ENCODE data around the gene GMPR. TPM values are rescaled to one million over a fixed set of nuclear protein-coding genes. Genes with fewer than 3 reads are reported as not detected.
"Not testable (repeated sequence)": the region's sequence is repeated elsewhere in the genome, so short reads cannot be mapped to it uniquely, and the experiment has no call there.

GMPR gene
- total RNA-seq, 6 experiments from 2014 or later, result 4.7 to 9.1 (median 5.4) TPM

DNA sequence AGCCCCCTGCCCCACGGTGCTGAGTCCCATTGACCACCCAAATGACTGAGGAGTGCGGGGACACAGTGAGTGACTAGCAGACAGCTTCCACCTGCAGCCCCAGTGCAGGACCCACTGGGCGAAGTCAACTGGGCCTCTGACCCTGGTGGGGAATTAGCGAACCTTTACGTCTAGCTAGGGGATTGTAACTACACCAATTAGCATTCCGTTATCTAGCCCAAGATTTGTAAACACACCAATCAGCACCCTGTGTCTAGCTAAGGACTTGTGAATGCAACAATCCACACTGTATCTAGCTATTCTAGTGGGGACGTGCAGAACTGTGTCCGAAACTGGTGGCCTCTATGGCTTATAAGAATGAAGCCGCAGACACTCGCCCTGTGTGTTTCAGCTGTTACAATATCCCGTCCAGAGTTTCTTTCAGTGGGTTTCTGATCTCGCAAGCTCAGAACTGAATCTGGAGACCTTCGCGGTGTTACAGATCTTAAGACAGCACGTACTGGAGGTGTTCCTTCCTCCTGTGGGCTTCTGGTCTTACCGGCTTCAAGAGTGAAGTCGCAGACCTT, 21.1 kb upstream of the GMPR start:
- Mint-ChIP-seq H3K27me3 (ENCODE audit: insufficient read depth) (peaks cover 1% of the 10 kb centered on the region; the same call in 1 of the 2 replicates), H3K36me3 (ENCODE audit: low read depth) (no peaks in the 10 kb centered on the region), H3K4me1 (ENCODE audit: low read depth) (peaks cover 23% of the 10 kb centered on the region), H3K9me3 (no peaks in the 10 kb centered on the region; the same call in 1 of the 2 replicates), H3K4me3 (no peak overlapping the region), H3K27ac (no peak overlapping the region)
- TF ChIP-seq, protein P1, sequence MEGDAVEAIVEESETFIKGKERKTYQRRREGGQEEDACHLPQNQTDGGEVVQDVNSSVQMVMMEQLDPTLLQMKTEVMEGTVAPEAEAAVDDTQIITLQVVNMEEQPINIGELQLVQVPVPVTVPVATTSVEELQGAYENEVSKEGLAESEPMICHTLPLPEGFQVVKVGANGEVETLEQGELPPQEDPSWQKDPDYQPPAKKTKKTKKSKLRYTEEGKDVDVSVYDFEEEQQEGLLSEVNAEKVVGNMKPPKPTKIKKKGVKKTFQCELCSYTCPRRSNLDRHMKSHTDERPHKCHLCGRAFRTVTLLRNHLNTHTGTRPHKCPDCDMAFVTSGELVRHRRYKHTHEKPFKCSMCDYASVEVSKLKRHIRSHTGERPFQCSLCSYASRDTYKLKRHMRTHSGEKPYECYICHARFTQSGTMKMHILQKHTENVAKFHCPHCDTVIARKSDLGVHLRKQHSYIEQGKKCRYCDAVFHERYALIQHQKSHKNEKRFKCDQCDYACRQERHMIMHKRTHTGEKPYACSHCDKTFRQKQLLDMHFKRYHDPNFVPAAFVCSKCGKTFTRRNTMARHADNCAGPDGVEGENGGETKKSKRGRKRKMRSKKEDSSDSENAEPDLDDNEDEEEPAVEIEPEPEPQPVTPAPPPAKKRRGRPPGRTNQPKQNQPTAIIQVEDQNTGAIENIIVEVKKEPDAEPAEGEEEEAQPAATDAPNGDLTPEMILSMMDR (IDR thresholded peaks at IDR 0.05), result no peak
- DNase-seq, result no peak

DNA sequence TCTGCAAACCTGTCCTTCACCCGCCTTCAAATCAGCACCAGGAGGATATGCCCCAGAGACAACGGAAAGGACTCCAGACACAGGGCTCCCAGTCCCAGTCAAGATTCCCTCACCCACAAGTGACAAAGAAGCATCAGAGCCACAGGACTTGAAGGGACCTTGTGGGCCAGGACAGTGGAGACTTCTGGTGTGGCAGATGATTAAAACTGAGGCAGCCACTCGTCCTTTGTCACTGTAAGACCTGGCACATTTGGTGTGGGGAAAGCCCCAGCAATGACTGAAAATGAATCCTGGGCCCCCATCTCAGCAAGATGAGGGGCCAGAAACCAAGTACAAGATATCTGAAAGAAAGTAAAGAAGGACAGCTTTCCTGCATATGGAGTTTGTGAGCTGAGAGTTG, 15.6 kb upstream of the GMPR start:
- TF ChIP-seq, protein P1 (IDR thresholded peaks at IDR 0.05), result no peak
- peaks cover 8% of the 10 kb centered on the region for H3K27me3 Mint-ChIP-seq (ENCODE audit: insufficient read depth)
- H3K9me3 Mint-ChIP-seq, result no peaks in the 10 kb centered on the region
- no peak overlapping the region for H3K27ac Mint-ChIP-seq
- H3K36me3 Mint-ChIP-seq (ENCODE audit: low read depth), result no peaks in the 10 kb centered on the region
- H3K4me1 Mint-ChIP-seq (ENCODE audit: low read depth), result no peaks in the 10 kb centered on the region
- H3K4me3 Mint-ChIP-seq, result no peak overlapping the region
- no peak for DNase-seq

DNA sequence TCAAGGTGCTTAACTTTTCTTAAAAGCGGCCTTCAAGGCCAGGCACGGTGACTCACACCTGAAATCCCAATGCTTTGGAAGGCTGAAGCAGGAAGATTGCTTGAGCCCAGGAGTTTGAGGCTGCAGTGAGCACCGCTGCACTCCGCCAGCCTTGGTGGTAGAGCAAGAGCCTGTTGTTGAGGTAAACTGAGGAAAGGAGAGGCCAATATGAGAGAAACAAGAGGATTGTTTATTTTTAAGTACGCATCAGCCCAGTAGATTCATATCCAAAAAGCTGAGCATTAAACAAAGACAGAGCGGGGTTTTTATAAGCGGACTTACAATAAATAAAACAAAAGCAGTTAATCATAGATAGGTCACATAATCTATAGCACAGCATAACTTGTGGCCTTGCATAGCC, 15.0 kb upstream of the GMPR start:
- no peak overlapping the region for H3K4me3 Mint-ChIP-seq
- TF ChIP-seq, protein P1 (IDR thresholded peaks at IDR 0.05), result no peak
- no peak for DNase-seq
- no peak overlapping the region for H3K27ac Mint-ChIP-seq
- H3K27me3 Mint-ChIP-seq (ENCODE audit: insufficient read depth), result peaks cover 8% of the 10 kb centered on the region
- no peaks in the 10 kb centered on the region for H3K36me3 Mint-ChIP-seq (ENCODE audit: low read depth)
- H3K9me3 Mint-ChIP-seq, result no peaks in the 10 kb centered on the region
- no peaks in the 10 kb centered on the region for H3K4me1 Mint-ChIP-seq (ENCODE audit: low read depth)

DNA sequence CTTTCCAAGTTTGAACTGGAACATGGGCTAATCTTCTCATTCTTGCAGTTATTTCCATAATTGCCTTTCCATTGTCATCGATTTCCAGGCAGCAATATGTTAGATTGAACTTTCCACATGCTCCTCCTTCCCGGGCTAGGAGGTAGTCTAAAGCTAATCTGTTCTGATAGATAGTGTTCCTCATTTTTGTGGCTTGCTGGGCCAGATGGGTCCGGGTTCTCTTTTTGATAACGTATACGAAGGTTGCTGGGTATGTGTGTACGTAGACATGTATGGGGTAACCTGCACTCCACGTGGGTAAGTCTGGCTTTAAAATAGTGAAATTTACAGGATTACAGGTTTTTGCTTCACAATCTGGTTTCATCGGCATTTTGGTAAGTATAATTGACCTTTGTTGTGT, 14.0 kb upstream of the GMPR start:
- DNase-seq, result no peak
- Mint-ChIP-seq H3K9me3 (no peaks in the 10 kb centered on the region), H3K4me3 (no peak overlapping the region), H3K27me3 (ENCODE audit: insufficient read depth) (peaks cover 8% of the 10 kb centered on the region), H3K4me1 (ENCODE audit: low read depth) (no peaks in the 10 kb centered on the region), H3K36me3 (ENCODE audit: low read depth) (no peaks in the 10 kb centered on the region), H3K27ac (no peak overlapping the region)
- TF ChIP-seq, protein P1 (IDR thresholded peaks at IDR 0.05), result no peak

DNA sequence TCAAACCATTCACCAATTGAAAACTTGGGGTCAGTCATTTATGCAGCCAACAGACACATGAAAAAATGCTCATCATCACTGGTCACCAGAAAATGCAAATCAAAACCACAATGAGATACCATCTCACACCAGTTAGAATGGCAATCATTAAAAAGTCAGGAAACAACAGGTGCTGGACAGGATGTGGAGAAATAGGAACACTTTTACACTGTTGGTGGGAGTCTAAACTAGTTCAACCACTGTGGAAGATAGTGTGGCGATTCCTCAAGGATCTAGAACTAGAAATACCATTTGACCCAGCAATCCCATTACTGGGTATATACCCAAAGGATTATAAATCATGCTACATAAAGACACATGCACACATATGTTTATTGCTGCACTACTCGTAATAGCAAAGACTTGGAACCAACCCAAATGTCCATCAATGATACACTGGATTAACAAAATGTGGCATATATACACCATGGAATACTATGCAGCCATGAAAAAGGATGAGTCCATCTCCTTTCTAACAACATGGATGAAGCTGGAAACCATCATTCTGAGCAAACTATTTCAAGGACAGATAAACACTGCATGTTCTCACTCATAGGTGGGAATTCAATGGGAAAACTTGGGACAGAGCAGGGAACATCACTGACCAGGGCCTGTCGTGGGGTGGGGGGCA, 13.2 kb upstream of the GMPR start:
- H3K27ac Mint-ChIP-seq, H3K4me3 Mint-ChIP-seq: not testable (repeated sequence)

DNA sequence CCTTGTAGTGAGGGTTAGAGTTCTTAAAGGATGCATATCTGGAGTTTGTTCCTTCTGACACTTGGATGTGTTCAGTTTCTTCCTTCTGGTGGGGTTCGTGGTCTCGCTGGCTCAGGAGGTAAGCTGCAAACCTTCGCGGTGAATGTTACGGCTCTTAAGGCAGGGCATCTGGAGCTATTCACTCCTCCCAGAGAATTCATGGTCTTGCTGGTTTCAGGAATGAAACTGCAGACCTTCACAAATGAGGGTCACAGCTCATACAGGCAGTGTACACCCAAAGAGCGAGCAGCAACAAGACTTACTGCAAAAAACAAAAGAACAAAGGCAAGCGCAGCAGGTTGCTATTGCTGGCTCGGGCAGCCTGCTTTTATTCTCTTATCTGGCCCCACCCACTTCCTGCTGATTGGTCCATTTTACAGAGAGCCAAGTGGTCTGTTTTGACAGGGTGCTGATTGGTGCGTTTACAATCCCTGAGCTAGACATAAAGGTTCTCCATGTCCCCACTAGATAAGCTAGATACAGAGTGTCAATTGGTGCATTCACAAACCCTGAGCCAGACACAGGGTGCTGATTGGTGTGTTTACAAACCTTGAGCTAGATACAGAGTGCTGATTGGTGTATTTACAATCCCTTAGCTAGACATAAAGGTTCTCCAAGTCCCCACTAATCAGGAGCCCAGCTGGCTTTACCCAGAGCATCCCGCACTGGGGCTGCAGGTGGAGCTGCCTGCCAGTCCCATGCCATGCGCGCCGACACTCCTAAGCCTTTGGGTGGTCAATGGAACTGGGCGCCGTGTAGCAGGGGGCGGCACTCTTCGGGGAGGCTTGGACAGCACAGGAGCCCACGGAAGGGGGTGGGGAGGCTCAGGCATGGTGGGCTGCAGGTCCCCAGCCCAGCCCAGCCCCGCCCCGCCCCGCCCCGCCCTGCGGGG, 12.0 kb upstream of the GMPR start:
- H3K27ac Mint-ChIP-seq; DNase-seq; H3K4me3 Mint-ChIP-seq; H3K27me3 Mint-ChIP-seq (ENCODE audit: insufficient read depth); H3K4me1 Mint-ChIP-seq (ENCODE audit: low read depth); H3K36me3 Mint-ChIP-seq (ENCODE audit: low read depth); H3K9me3 Mint-ChIP-seq: not testable (repeated sequence)

More for the DNA sequence above, 13.2 kb upstream of the GMPR start:
- not testable (repeated sequence) for H3K27me3 Mint-ChIP-seq (ENCODE audit: insufficient read depth); DNase-seq; H3K36me3 Mint-ChIP-seq (ENCODE audit: low read depth); H3K4me1 Mint-ChIP-seq (ENCODE audit: low read depth); H3K9me3 Mint-ChIP-seq
